Endothelial cell of umbilical vein (primary cell): ENCODE measurements around the gene NR4A3. TPM values are rescaled to one million over a fixed set of nuclear protein-coding genes. Genes with fewer than 3 reads are reported as not detected.

Source experiments
- BruUV-seq: library from RNA; stranded (reverse); fragments of 400-500 nt; replicated peaks from 2 replicates; lab custom pipeline; 2021; lab: Mats Ljungman, UMichigan
- CTCF ChIA-PET: fragments of 300-600, 350-600 bp; sonication (Branson Sonifier 250); formaldehyde crosslinking; loops from one replicate; lab custom pipeline; 2021; ENCODE audit warnings: antibody characterized with exemption, inconsistent platforms; lab: Charles Lee
- POLR2A ChIA-PET: fragments of 300-600, 350-600 bp; sonication (Branson Sonifier 250); formaldehyde crosslinking; loops from one replicate; lab custom pipeline; 2021; ENCODE audit warnings: antibody characterized with exemption, inconsistent platforms; lab: Charles Lee
- DNase-seq: peaks from one replicate; pipeline ENCODE4 v3.0.0-alpha.2; 2011; ENCODE audit warnings: low read depth, low spot score
- FAIRE-seq: peaks from 2 replicates; lab custom pipeline; 2011; peaks lifted over from hg19 to GRCh38; lab: Jason Lieb, UNC
- H2AFZ ChIP-seq: 2 replicates; pipeline ENCODE4 v1.6.0; 2012; ENCODE audit warnings: low read depth, low read length, control low read depth, inconsistent platforms
- H3K27ac ChIP-seq: 2 replicates; pipeline ENCODE4 v1.5.1; 2011; ENCODE audit warnings: low read depth, mild to moderate bottlenecking, control low read depth, low read length, moderate library complexity; ENCODE audit not compliant: insufficient read depth
- H3K27me3 ChIP-seq, 2 experiments: 2 replicates each; pipeline versions ENCODE4 v1.6.0 to v1.6.1; 2011; ENCODE audit warnings: low read length in 2 of 2, mixed read lengths in 1 of 2; ENCODE audit not compliant: control insufficient read depth in 2 of 2, insufficient read depth in 2 of 2
- H3K36me3 ChIP-seq, 2 experiments: 2 replicates in 1 of 2; 3 replicates in 1 of 2; pipeline ENCODE4 v1.5.1; 2011; ENCODE audit warnings: low read length in 2 of 2, mild to moderate bottlenecking in 1 of 2, moderate library complexity in 1 of 2; ENCODE audit not compliant: control insufficient read depth in 2 of 2, insufficient read depth in 2 of 2; ENCODE audit errors: extremely low read depth in 1 of 2
- H3K4me1 ChIP-seq: 3 replicates; pipeline ENCODE4 v1.5.1; 2011; ENCODE audit warnings: mild to moderate bottlenecking, low read length; ENCODE audit not compliant: control insufficient read depth, insufficient read depth; ENCODE audit errors: extremely low read depth
- H3K4me2 ChIP-seq: 2 replicates; pipeline ENCODE4 v1.6.1; 2011; ENCODE audit warnings: low read length, control low read depth, mixed read lengths; ENCODE audit not compliant: insufficient read depth
- H3K4me3 ChIP-seq, 3 experiments: fragments of 200-600 bp in 1 of 3; sonication (generic), shearing (Covaris generic) in 1 of 3; replicated peaks in 1 of 3; 2 replicates each; pipeline ENCODE4 v1.5.1; 2011 to 2016; ENCODE audit warnings: control low read depth in 3 of 3, low read length in 3 of 3, mild to moderate bottlenecking in 2 of 3, inconsistent platforms in 1 of 3, low read depth in 1 of 3, moderate library complexity in 1 of 3; ENCODE audit not compliant: insufficient read depth in 1 of 3
- H3K79me2 ChIP-seq: 2 replicates; pipeline ENCODE4 v1.6.0; 2012; ENCODE audit warnings: low read length, inconsistent platforms; ENCODE audit not compliant: control insufficient read depth, insufficient read depth
- H3K9ac ChIP-seq: replicated peaks from 2 replicates; pipeline ENCODE3; 2011; ENCODE audit warnings: low read length, control low read depth; ENCODE audit not compliant: insufficient read depth; ENCODE audit errors: extremely low read depth
- H3K9me1 ChIP-seq: replicated peaks from 3 replicates; pipeline ENCODE4 v1.6.0; 2011; ENCODE audit warnings: mild to moderate bottlenecking, low read length; ENCODE audit not compliant: control insufficient read depth, insufficient read depth; ENCODE audit errors: extremely low read depth
- H3K9me3 ChIP-seq: replicated peaks from 2 replicates; pipeline ENCODE4 v1.5.1; 2012; ENCODE audit warnings: low read length, inconsistent platforms; ENCODE audit not compliant: control insufficient read depth, insufficient read depth
- H4K20me1 ChIP-seq: replicated peaks from 2 replicates; pipeline ENCODE3; 2011; ENCODE audit warnings: mild to moderate bottlenecking, low read length; ENCODE audit not compliant: control insufficient read depth, insufficient read depth; ENCODE audit errors: extremely low read depth
- EZH2 ChIP-seq: IDR thresholded peaks from 2 replicates; pipeline ENCODE4 v1.6.1; 2012; ENCODE audit warnings: borderline replicate concordance, low read depth, mild to moderate bottlenecking, moderate library complexity, low read length, inconsistent platforms; ENCODE audit not compliant: severe bottlenecking
- FOS ChIP-seq: IDR thresholded peaks from 2 replicates; pipeline ENCODE4 v1.6.1; 2011; ENCODE audit warnings: mild to moderate bottlenecking, low read length, moderate library complexity, borderline replicate concordance; ENCODE audit not compliant: insufficient read depth
- GATA2 ChIP-seq: IDR thresholded peaks from 2 replicates; pipeline ENCODE4 v1.7.0; 2011; ENCODE audit warnings: low read depth, mild to moderate bottlenecking, moderate library complexity, mixed read lengths, low read length; ENCODE audit not compliant: insufficient read length, insufficient read depth
- JUN ChIP-seq: IDR thresholded peaks from 2 replicates; pipeline ENCODE4 v1.6.1; 2011; ENCODE audit warnings: borderline replicate concordance, low read depth; ENCODE audit not compliant: insufficient read length, insufficient read depth
- MAX ChIP-seq: IDR thresholded peaks from 2 replicates; pipeline ENCODE4 v1.6.1; 2011; ENCODE audit not compliant: insufficient read depth, insufficient read length
- MYC ChIP-seq: IDR thresholded peaks from one replicate; pipeline ENCODE4 v1.6.1; 2011; ENCODE audit warnings: mild to moderate bottlenecking, low read depth, low read length
- POLR2A ChIP-seq: IDR thresholded peaks from 2 replicates; pipeline ENCODE4 v1.6.1; 2012; ENCODE audit warnings: low read depth, mild to moderate bottlenecking, control low read depth, low read length
- POLR2AphosphoS5 ChIP-seq: IDR thresholded peaks from 2 replicates; pipeline ENCODE4 v1.6.1; 2012; ENCODE audit warnings: low read depth, mild to moderate bottlenecking, control low read depth, low read length, moderate library complexity; ENCODE audit not compliant: insufficient read depth
- dilution Hi-C: fragments of 300-500 bp; cut with MboI; formaldehyde crosslinking; loops from one replicate; pipeline ENCODE4 v1.15.0; 2019; ENCODE audit warnings: low sequenced_read_pairs; ENCODE audit not compliant: extremely low pct_ligation_motif_present
- intact Hi-C: fragments of 100-400 bp; cut with micrococcal nuclease; formaldehyde crosslinking; loops from one replicate; pipeline ENCODE4 v1.10.0; 2022
- polyA plus RNA-seq, 4 experiments: library from polyadenylated mRNA; depleted of rRNA in 3 of 4; stranded (reverse) in 3 of 4; unstranded in 1 of 4; fragments of >200 nt; gene quantifications; 2 replicates each; pipeline versions ENCODE4 v1.2.1 to v1.2.3, GENCODE V29; 2011 to 2012; ENCODE audit warnings: missing spikeins in 1 of 4
- total RNA-seq: library from RNA; stranded (reverse); gene quantifications from 2 replicates; pipeline ENCODE4 v1.2.3, GENCODE V29; 2021
- TF ChIP-seq, protein P1 (sequence below), 2 donors: IDR thresholded peaks; 1 replicate in 1 of 2; 2 replicates in 1 of 2; pipeline ENCODE4 v1.5.1; 2011; ENCODE audit warnings: low read length in 2 of 2, mild to moderate bottlenecking in 2 of 2, moderate library complexity in 2 of 2, control low read depth in 1 of 2, inconsistent platforms in 1 of 2, low read depth in 1 of 2; ENCODE audit not compliant: insufficient read depth in 1 of 2; ENCODE audit errors: extremely low read depth in 1 of 2

NR4A3 gene
- total and polyA plus RNA-seq, 2 donors (not counting 3 experiments of a cell fraction or from before 2014, with no cell fraction given): 0.11 to 0.22 TPM

- Histone ChIP-seq H3K36me3 (no peaks in the 10 kb centered on the region), H4K20me1 (no peaks in the 10 kb centered on the region), H3K4me2 (peak within 1 kb of the TSS; percentile 88), H3K27ac (peak within 1 kb of the TSS; percentile 86), H2AFZ (peak within 1 kb of the TSS; percentile 93), H3K9me1 (no peaks in the 10 kb centered on the region), H3K4me3 (peak within 1 kb of the TSS; percentile 68 to 90 (median 70)), H3K9ac (peak within 1 kb of the TSS; percentile 90), H3K4me1 (peaks cover 3% of the 10 kb centered on the region), H3K79me2 (no peaks in the 10 kb centered on the region), H3K27me3 (no peaks in the 10 kb centered on the region), H3K9me3 (no peaks in the 10 kb centered on the region)
- intact Hi-C loops (loop anchor here (1.0 to 5.0 kb wide), 3 partner anchors 42 to 639 kb away; partner anchors contain the start of gene NR4A3), dilution Hi-C loops (no loop called here)
- DNase-seq: peak; percentile 77
- no peak for TF ChIP-seq JUN
- no peak for TF ChIP-seq MYC
- TF ChIP-seq, protein P1, sequence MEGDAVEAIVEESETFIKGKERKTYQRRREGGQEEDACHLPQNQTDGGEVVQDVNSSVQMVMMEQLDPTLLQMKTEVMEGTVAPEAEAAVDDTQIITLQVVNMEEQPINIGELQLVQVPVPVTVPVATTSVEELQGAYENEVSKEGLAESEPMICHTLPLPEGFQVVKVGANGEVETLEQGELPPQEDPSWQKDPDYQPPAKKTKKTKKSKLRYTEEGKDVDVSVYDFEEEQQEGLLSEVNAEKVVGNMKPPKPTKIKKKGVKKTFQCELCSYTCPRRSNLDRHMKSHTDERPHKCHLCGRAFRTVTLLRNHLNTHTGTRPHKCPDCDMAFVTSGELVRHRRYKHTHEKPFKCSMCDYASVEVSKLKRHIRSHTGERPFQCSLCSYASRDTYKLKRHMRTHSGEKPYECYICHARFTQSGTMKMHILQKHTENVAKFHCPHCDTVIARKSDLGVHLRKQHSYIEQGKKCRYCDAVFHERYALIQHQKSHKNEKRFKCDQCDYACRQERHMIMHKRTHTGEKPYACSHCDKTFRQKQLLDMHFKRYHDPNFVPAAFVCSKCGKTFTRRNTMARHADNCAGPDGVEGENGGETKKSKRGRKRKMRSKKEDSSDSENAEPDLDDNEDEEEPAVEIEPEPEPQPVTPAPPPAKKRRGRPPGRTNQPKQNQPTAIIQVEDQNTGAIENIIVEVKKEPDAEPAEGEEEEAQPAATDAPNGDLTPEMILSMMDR (IDR thresholded peaks at IDR 0.05; ENCODE audit: extremely low read depth in 1 of 2, insufficient read depth in 1 of 2, low read depth in 1 of 2, low read length in 2 of 2): no peak
- no peak for TF ChIP-seq EZH2
- TF ChIP-seq FOS: no peak
- TF ChIP-seq POLR2A: peak; percentile 67
- TF ChIP-seq MAX: no peak
- no peak for TF ChIP-seq GATA2
- peak; percentile 69 for TF ChIP-seq POLR2AphosphoS5
- POLR2A ChIA-PET: no interaction called here
- TSS peak; percentile 31 for BruUV-seq
- CTCF ChIA-PET: interaction anchor here (0.6 to 1.8 kb wide), 7 partner anchors 8 to 87 kb away, joined by 3 to 5 read pairs (median 4); no protein-coding TSS in a partner anchor
- no peak for FAIRE-seq
These were observed 84.9 kb downstream of the NR4A3 start, which contains the start of gene STX17 for GRCh38 chr9:99906403-99907207. TSS of gene STX17 (plus strand) at chr9:99906654. CDS start at chr9:99915240, 8,586 bp downstream.
